IMR-90 (cell line): Measurements from ENCODE around the gene CADM1.

Experiments
- BHLHE40 ChIP-seq: fragments of 150-350 bp; IDR thresholded peaks from 2 replicates; pipeline ENCODE4 v1.6.1; 2016; ENCODE audit warnings: mild to moderate bottlenecking, low read depth, low read length
- CHD1 ChIP-seq: IDR thresholded peaks from 2 replicates; pipeline ENCODE4 v1.6.1; 2012; ENCODE audit warnings: low read depth, low read length, improper control_type of control experiment
- CTCF ChIP-seq: conservative IDR thresholded peaks from 2 replicates; pipeline ENCODE4 v1.5.1; 2012; ENCODE audit warnings: mild to moderate bottlenecking, low read depth, low read length, improper control_type of control experiment
- MAFK ChIP-seq: IDR thresholded peaks from 2 replicates; pipeline ENCODE4 v1.6.1; 2012; ENCODE audit warnings: low read depth, low read length, improper control_type of control experiment
- MXI1 ChIP-seq: IDR thresholded peaks from 2 replicates; pipeline ENCODE4 v1.6.1; 2012; ENCODE audit warnings: low read depth, mild to moderate bottlenecking, low read length, moderate library complexity, borderline replicate concordance
- POLR2A ChIP-seq: IDR thresholded peaks from 2 replicates; pipeline ENCODE4 v1.6.1; 2012; ENCODE audit warnings: mild to moderate bottlenecking, low read depth, low read length
- SMC3 ChIP-seq: fragments of 150-350 bp; IDR thresholded peaks from 2 replicates; pipeline ENCODE4 v1.6.1; 2016; ENCODE audit warnings: low read depth, mild to moderate bottlenecking, antibody characterized with exemption, low read length, moderate library complexity

- no peak for TF ChIP-seq CHD1
- no peak for TF ChIP-seq MXI1
- TF ChIP-seq CTCF: no peak
- no peak for TF ChIP-seq POLR2A
- no peak for TF ChIP-seq BHLHE40
- TF ChIP-seq MAFK: no peak
- TF ChIP-seq SMC3: no peak
These were observed 22.7 kb downstream of the CADM1 start for GRCh38 chr11:115481528-115481927.
